Amniotic stem cell (primary cell): Measurements from ENCODE around the gene SNRPB.
"Not testable (repeated sequence)": the region's sequence is repeated elsewhere in the genome, so short reads cannot be mapped to it uniquely, and the experiment has no call there.

Experiments used
- DNase-seq: peaks from one replicate; lab custom pipeline; 2025; lab: John Stamatoyannopoulos, UW

The SNRPB gene

DNA sequence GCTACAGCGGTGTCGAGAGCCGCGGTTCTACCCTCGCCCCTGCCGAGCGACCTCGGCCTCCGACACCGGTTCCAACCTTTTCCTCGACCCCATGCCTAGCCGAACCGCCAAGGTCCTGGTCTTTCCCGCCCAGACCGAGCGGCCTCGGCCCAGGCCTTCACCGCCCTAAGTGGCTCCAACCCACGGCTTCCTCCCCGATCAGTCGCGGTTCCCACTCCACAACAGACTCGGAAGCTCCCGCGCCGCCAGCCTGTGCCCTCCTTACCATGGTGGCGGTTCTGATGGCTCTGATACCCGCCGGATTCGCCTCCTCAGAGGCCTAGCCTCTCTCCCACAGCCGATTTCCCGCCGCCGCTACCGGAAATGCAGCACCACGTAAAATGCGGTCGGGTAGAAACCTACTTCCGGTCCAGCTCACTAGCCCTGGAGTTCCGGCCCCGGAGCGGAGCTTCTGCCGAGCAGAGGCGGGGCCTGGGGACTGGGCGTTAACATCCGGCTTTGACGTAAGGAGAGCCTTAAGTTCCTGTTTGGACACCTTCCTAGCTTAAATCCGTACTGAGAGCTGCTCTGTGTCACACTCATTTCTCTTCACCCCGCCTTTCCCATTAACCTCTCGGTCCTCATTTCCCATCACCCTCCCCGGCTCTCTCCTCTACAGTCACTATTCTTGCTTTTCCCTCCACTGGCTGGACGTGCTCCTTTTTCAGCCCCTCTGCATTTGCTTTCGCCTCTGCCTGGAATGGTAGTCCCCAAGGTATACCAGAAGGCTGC is at the start of gene SNRPB:
SNRPB (minus strand) TSS at position 367 of the 771 bp plus-strand sequence; CDS start at position 268, 99 bp downstream.
- DNase-seq: peak; percentile 96

- no peak for DNase-seq
Observed at GRCh38 chr20:2519115-2519809, 48.7 kb upstream of the SNRPB start.

DNA sequence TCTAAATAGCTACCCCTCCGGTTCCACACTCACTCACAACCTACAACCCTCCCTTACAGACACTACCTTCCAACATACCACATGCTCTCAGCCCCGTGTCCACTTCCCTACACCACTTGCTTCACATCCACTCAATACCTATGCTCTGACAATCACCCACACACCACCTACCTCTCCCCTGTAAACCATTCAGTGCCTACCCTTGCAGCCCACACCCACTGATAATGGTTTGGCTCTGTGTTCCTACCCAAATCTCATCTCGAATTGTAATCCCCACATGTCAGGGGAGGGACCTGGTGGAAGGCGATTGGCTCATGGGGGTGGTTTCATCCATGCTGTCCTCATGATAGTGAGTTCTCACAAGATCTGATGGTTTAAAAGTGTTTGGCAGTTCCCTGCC is 48.0 kb upstream of the SNRPB start:
- DNase-seq: no peak

DNA sequence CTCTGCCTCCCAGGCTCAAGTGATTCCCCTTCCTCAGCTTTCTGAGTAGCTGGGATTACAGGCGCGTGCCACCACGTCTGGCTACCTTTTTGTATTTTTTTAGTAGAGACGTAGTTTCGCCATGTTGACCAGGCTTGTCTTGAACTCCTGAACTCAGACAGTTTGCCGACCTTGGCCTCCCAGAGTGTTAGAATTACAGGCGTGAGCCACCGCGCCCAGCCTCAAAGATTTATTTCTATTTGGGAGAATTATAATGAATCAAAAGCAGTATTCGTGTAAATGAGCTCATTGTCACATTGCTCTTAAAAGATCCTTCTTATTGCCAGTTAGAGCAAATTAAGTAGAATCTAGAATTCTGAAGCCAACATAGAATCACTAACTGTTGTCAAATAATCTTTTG is 47.5 kb upstream of the SNRPB start:
- DNase-seq: no peak

DNA sequence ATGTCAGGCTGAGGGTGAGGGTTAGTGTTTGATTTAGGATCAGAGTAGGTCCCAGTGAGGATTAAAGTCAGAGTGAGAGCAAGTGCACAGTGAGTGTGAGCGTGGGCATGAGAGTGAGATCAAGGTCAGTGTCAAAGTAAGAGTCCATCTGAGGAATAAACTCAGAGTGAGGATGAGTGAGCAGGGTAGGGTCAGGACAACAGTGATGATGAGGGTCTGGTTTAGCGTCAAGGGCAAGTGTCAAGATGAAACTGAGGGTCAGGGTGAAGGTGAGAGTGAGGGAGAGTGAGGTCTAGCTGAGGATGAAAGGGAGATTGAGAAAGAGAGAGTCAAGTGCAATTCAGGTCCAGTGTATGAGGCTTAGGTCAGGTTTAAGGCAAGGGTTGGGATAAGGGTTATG is 45.8 kb upstream of the SNRPB start:
- DNase-seq: no peak

DNA sequence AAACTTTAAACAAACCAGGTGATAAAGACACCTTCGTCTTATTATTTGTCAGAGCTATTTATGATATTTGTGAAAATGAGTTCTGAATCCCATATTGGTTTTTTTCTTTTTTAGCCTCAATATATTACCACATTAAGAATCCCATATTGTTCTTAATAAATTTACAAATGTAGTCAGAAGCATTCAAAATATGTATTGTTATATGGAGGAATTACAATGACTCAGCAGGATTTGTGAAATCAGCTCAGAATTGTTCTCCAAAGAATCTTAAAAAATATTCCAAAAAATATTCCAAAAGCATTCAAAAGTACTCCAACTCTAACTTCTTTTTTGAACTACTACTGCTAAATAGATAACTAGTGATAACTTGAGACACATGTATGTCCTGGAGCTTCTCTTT is 44.6 kb upstream of the SNRPB start:
- DNase-seq: no peak

DNA sequence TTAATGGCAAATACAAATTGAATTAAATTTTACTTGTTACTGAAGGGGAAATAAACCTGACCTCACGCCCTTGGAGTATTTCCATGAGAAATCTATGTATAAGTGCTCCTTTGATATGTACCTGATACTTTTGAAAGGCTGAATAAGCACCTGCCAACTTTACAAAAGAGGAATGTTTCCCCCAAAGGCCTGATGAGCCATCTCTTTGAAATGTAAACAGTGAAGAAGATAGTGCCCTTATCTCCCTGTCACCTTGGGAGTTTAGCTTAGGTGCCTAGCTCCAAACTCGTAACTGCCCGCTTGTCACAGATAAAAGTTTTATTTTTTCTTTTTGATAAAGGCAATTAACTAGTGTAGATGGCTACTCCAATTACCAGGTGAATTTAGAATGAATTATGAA is 39.2 kb upstream of the SNRPB start:
- no peak for DNase-seq

GRCh38 chr20:2509468-2509781 is 38.8 kb upstream of the SNRPB start:
- DNase-seq: no peak

GRCh38 chr20:2508631-2509467 is 38.3 kb upstream of the SNRPB start, which contains the start of gene ZNF343:
Gene ZNF343 (minus strand): TSS chr20:2508915. CDS start chr20:2493895, 15,020 bp downstream.
- DNase-seq: peak; percentile 59

DNA sequence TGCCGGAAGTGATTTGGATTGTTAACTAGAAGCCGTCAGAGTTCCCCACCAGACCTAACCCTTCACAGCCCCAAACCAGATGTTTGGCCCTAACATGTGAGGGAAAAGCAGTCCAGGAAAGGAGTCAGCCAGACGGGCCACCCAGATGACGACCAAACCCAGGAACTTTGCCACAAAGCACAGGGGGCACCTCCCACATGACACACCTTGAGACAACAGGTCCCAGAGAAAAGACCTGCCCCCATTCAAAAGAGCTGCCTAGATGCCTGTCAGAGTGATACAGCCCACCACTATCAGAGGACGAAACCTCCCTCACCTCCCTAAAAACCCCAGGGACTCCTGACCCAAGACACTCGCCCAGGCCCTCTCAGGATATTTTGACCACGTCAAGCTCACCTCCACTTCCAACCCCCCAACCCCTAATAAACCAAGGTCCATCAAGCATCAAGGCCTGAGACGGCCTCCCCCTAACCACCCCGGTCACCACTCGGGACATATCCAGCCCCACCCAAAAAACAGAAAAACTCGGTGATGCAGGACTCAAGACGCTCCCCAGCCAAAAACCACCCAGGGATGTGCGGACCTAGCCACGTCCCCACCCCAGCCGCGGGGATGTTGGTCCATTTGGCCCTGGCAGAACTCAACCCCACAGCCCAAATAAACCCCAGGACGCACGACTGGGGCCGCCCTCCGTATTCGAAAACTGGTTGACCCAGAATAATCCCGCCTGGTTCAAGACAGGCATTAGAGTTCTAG is 37.5 kb upstream of the SNRPB start:
- DNase-seq: no peak

DNA sequence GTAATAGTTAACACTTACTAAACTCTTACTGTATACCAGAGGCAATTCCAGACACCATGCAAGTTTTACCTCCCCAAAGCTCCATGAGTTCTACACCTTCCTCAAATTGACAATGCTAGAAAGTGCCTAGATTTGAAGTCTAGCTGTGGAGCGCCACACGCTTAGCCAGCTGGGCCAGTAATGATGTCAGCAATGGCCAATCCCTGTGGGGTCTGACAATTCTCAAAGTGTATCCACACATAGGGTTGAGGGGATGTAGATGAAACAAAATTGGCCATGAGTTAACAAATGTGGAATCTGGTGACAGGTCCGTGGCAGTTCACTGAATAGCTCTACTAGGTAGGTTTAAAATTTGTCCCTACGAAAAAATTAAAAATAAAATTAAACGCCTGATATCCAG is 36.9 kb upstream of the SNRPB start:
- no peak for DNase-seq

GRCh38 chr20:2506426-2506825 is 35.8 kb upstream of the SNRPB start:
- DNase-seq: not testable (repeated sequence)

DNA sequence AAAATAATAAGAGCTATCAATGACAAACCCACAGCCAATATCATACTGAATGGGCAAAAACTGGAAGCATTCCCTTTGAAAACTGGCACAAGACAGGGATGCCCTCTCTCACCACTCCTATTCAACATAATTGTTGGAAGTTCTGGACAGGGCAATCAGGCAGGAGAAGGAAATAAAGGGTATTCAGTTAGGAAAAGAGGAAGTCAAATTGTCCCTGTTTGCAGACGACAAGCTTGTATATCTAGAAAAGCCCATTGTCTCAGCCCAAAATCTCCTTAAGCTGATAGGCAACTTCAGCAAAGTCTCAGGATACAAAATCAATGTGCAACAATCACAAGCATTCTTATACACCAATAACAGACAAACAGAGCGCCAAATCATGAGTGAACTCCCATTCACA is 34.2 kb upstream of the SNRPB start:
- not testable (repeated sequence) for DNase-seq

DNA sequence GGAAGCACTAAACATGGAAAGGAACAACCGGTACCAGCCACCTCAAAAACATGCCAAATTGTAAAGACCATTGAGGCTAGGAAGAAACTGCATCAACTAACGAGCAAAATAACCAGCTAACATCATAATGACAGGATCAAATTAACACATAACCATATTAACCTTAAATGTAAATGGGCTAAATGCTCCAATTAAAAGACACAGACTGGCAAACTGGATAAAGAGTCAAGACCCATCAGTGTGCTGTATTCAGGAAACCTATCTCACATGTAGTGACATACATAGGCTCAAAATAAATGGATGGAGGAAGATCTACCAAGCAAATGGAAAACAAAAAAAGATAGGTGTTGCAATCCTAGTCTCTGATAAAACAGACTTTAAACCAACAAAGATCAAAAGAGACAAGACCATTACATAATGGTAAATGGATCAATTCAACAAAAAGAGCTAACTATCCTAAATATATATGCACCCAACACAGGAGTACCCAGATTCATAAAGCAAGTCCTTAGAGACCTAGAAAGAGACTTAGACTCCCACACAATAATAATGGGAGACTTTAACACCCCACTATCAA is 32.3 kb upstream of the SNRPB start:
- not testable (repeated sequence) for DNase-seq

GRCh38 chr20:2485661-2486060 is 15.1 kb upstream of the SNRPB start:
- no peak for DNase-seq

DNA sequence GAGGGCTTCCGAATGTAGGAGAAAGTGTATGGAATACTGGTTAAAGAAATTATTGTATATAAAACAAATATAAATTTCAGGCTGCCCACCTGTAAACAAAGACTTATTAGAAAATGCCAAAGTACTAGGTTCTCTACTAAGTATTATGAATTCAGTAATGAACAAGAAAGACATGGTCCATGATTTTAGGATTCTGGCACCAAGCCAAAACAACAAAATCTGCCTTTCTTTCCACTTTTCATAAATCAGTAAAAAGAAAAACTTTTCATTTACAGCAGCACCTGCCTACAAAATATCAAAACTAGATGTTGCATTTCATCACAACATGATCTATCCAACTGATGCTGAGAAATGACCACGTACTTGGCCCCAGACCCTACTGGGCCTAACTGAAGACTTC is 14.5 kb upstream of the SNRPB start:
- DNase-seq: no peak

DNA sequence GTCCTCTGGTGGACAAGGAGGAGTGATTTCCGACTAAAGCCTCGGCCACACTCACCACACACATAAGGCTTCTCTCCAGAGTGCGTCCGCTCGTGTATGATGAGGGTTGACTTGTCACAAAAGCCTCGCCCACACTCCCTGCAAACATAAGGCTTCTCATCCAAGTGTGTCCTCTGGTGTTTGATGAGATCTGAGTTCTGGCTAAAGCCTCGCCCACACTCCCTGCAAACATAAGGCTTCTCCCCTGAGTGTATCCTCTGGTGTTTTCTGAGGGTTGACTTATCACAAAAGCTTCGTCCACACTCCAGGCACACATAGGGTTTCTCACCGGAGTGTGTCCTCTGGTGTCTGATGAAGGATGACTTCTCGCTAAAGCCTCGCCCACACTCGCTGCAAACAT is 12.9 kb upstream of the SNRPB start:
- DNase-seq: no peak

DNA sequence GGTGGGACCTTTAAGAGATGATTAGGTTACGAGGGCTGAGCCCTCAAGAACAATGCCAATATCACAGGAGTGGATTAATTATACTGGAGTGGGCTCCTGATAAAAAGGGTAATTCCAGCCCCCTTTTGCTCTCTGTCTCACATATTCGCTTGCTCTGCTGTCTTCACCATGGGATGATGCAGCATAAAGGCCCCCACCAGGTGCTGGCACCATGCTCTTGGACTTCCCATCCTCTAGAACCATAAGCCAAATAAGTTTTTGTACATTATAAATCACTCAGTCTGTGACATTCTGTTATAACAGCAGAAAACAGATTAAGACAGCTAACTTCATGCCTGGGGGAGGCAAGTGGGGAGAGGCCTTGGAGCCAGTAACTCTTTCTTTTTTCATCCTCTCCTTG is 9.8 kb upstream of the SNRPB start:
- no peak for DNase-seq

DNA sequence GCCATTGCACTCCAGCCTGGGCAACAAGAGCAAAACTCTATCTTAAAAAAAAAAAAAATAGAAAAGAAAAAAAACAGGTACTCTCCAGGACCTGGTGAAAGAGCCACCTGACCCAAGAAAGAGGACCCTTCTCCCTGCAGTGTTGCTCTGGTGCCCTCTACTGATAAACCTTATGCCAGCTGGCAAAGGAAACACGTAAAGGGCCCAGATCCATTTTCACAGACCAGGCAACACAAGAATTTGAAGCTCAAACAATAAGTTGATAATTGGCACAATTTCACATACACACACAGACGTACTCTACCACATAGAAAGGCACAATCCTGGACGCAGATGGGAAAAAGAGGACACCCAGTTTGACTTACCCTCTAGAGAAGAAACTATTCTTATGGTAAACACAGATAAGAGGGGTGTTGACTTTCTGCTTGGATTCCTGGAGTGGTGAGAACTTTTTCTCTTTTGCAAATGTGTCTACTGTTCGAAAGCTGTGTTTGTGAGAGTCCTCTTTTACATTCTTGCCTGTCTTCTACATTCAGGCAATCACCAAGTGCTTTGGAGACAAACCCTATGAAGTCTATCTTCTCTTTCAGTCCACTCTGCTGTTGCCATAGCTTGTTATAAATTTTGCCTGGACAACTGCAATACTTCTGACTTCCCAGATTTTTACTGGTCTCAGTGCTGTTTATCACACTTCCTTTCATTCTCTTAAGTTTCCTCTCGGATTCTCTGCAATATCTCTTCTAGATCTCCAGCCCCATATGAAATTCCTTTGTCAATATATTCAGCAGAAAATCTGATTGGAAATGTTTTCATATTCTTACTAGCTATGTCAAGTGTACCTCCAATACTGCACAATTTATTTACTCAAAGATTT is 6.4 kb upstream of the SNRPB start:
- no peak for DNase-seq

- no peak for DNase-seq
Observed at GRCh38 chr20:2475850-2476741, 5.5 kb upstream of the SNRPB start.
